GM06990 (cell line): ENCODE measurements around the gene GSTM3.
"Not testable (repeated sequence)": the region's sequence is repeated elsewhere in the genome, so short reads cannot be mapped to it uniquely, and the experiment has no call there.

Experiments
- DNase-seq: peaks from one replicate; pipeline ENCODE4 v3.0.0-alpha.2; 2011; ENCODE audit not compliant: insufficient read length; ENCODE audit errors: extremely low read depth
- H3K27me3 ChIP-seq: replicated peaks from 2 replicates; pipeline ENCODE4 v1.6.0; 2011; ENCODE audit warnings: low read length; ENCODE audit not compliant: control insufficient read depth, insufficient read depth
- H3K36me3 ChIP-seq: 2 replicates; pipeline ENCODE4 v1.5.1; 2011; ENCODE audit warnings: low read length; ENCODE audit not compliant: control insufficient read depth, insufficient read depth
- H3K4me3 ChIP-seq: replicated peaks from 2 replicates; pipeline ENCODE4 v1.5.1; 2011; ENCODE audit warnings: low read depth, mild to moderate bottlenecking, control low read depth, low read length
- CTCF ChIP-seq: IDR thresholded peaks from 2 replicates; pipeline ENCODE4 v1.5.1; 2011; ENCODE audit warnings: low read length, control low read depth, mild to moderate bottlenecking, inconsistent platforms; ENCODE audit not compliant: insufficient read depth, poor library complexity, severe bottlenecking

The GSTM3 gene

DNA sequence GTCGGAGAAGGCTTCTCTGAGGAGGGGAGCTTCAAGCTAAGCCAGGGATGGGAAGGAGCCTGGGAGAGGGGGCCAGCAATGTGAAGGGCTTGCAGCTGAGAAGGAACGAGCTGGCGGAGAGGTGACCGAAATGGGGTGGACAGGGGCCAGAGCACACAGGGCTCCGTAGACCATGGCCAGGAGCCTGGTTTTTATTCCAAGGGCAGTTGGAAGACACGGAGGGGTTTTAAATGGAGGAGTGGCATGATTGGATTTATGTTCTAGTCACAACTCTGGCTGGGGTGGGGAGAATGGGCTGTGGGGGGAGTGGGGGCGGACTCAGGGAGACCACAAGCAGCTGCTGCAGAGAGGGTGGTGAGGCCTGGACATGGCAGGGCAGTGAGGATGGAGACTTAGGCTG, 28.0 kb upstream of the GSTM3 start:
- no peak overlapping the region for H3K4me3 ChIP-seq
- H3K36me3 ChIP-seq, result no peaks in the 10 kb centered on the region
- no peaks in the 10 kb centered on the region; the same call in 1 of the 2 replicates for H3K27me3 ChIP-seq
- no peak for TF ChIP-seq CTCF
- no peak for DNase-seq

- no peak for TF ChIP-seq CTCF
- Histone ChIP-seq H3K27me3 (no peaks in the 10 kb centered on the region; the same call in 1 of the 2 replicates), H3K36me3 (no peaks in the 10 kb centered on the region), H3K4me3 (no peak overlapping the region)
- no peak for DNase-seq
These were observed 27.5 kb upstream of the GSTM3 start for GRCh38 chr1:109768335-109768650.

DNA sequence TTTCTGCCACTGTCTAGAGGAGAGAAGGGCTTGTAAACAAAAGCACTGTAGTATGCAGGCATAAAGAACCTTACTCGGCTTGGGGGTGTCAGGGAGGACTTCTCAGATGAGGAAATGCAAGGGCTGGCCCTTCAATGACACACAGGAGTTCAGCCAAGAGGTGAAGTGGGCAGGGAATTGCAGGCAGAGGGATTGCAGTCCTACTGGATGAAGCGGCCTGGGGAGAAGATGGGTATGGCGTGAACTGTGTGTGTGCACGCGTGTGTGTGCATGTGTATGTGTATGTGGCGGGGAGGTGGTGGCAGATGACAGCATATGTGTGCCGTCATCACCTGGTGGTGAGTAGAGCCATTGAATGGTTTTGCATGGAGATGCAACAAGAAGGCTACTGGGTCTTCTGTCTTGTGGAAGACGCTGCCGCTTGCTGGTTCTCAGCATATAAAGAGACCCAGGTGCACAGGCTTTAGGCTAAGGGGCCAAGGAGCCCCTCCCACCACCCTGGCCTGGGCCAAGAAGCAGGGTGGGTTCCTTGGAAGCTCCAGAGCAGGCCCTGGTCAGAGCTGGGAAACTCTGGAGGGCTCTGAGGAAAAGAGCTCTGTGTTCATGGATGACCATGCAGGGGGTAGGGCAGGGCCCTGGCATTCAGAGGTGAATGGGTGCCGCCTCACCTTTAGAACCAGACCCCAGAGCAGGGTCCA, 26.9 kb upstream of the GSTM3 start:
- no peaks in the 10 kb centered on the region; the same call in 1 of the 2 replicates for H3K27me3 ChIP-seq
- H3K36me3 ChIP-seq, result no peaks in the 10 kb centered on the region
- no peak for DNase-seq
- TF ChIP-seq CTCF, result no peak
- no peak overlapping the region for H3K4me3 ChIP-seq

- not testable (repeated sequence) for H3K36me3 ChIP-seq, H3K27me3 ChIP-seq, H3K4me3 ChIP-seq, DNase-seq
These were observed 26.3 kb upstream of the GSTM3 start for GRCh38 chr1:109766991-109767636.

DNA sequence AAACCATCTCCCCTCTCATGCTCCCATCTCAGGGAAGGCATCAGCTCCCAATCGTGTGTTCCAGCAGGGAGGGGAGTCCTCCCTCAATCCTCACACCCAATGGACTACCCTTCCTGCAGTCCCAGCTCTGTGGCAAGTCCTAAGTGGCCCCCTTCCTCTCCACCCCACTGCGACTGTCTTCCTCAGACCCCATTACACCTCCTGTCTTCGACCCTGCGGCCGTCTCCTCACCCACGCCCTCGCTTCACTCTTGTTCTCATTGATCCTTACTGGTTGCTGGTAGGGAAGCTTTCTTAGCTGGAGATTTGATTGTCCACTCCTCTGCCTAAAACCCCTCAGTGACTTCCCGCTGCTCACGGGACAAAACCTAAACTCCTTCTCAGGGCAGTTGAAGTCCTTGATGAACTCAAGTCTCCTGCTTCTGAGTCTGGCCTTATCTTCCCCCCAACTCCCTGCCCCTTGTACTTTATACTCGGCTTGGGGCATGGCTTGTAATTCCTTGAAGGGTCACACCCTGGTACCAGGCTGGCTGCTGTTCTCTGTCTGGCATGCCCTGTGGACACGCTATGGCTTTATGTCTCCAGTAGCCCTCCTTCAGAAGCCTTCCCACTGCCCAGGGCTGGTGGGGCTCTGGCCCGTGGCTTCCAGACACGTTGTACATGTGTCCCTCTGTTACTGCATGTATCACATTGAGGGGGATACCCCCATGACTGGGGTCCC, 25.2 kb upstream of the GSTM3 start:
- TF ChIP-seq CTCF, result no peak
- DNase-seq, result no peak
- Histone ChIP-seq H3K27me3 (no peaks in the 10 kb centered on the region; the same call in 1 of the 2 replicates), H3K4me3 (no peak overlapping the region), H3K36me3 (no peaks in the 10 kb centered on the region)

- H3K4me3 ChIP-seq, result no peak overlapping the region
- H3K27me3 ChIP-seq, result no peaks in the 10 kb centered on the region; the same call in 1 of the 2 replicates
- DNase-seq, result no peak
- no peaks in the 10 kb centered on the region for H3K36me3 ChIP-seq
- TF ChIP-seq CTCF, result no peak
These were observed 24.6 kb upstream of the GSTM3 start for GRCh38 chr1:109765483-109765815.
